ENCODE data around the gene KDM1B. TPM values are rescaled to one million over a fixed set of nuclear protein-coding genes. Genes with fewer than 3 reads are reported as not detected.

The KDM1B gene
- total RNA-seq, 1 experiment from 2014 or later: 9.5 TPM

DNA sequence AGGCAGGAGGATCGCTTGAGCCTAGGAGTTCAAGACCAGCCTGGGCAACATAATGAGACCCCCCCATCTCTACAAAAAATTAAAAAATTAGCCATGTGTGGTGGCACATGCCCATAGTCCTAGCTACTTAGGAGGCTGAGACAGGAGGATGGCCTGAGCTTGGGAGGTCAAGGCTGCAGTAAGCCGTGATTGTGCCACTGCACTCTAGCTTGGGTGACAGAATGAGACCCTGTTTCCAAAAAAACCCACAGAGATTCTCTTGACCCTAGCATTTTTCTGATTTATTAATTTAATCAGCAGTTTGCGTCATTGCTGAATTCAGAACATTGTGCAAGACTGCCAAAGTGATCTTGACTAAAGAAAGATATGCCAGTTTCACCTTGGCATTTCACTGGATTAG, 36.8 kb downstream of the KDM1B start:
- H3K27me3 ChIP-seq (replicated peaks; ENCODE audit: control insufficient read depth, insufficient read depth, low read length): no peaks in the 10 kb centered on the region
- no peaks in the 10 kb centered on the region for H3K4me1 ChIP-seq
- Mint-ChIP-seq H3K4me3 (ENCODE audit: unreplicated experiment) (no peak overlapping the region), H3K4me1 (ENCODE audit: low read depth, unreplicated experiment) (no peaks in the 10 kb centered on the region), H3K27ac (ENCODE audit: unreplicated experiment) (no peak overlapping the region), H3K36me3 (ENCODE audit: insufficient read depth, unreplicated experiment) (peaks cover 5% of the 10 kb centered on the region), H3K9me3 (ENCODE audit: unreplicated experiment) (no peaks in the 10 kb centered on the region), H3K27me3 (ENCODE audit: insufficient read depth, unreplicated experiment) (no peaks in the 10 kb centered on the region)
- H3K4me3 ChIP-seq (ENCODE audit: low read depth, low read length): no peak overlapping the region
- DNase-seq: no peak
- intact Hi-C loops (cut with micrococcal nuclease; ENCODE audit: unreplicated experiment): no loop called here
- H3K9me3 ChIP-seq: no peaks in the 10 kb centered on the region
- no peaks in the 10 kb centered on the region for H3K36me3 ChIP-seq (ENCODE audit: control insufficient read depth, insufficient read depth, low read length)
- ChIA-PET POLR2A (no interaction called here), CTCF (no interaction called here)
- TF ChIP-seq, protein P1, sequence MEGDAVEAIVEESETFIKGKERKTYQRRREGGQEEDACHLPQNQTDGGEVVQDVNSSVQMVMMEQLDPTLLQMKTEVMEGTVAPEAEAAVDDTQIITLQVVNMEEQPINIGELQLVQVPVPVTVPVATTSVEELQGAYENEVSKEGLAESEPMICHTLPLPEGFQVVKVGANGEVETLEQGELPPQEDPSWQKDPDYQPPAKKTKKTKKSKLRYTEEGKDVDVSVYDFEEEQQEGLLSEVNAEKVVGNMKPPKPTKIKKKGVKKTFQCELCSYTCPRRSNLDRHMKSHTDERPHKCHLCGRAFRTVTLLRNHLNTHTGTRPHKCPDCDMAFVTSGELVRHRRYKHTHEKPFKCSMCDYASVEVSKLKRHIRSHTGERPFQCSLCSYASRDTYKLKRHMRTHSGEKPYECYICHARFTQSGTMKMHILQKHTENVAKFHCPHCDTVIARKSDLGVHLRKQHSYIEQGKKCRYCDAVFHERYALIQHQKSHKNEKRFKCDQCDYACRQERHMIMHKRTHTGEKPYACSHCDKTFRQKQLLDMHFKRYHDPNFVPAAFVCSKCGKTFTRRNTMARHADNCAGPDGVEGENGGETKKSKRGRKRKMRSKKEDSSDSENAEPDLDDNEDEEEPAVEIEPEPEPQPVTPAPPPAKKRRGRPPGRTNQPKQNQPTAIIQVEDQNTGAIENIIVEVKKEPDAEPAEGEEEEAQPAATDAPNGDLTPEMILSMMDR (IDR thresholded peaks at IDR 0.05; ENCODE audit: insufficient read depth in 1 of 2, low read depth in 1 of 2, low read length in 1 of 2, severe bottlenecking in 1 of 2, unreplicated experiment in 1 of 2): no peak
- BruUV-seq (replicated peaks): no TSS peak

DNA sequence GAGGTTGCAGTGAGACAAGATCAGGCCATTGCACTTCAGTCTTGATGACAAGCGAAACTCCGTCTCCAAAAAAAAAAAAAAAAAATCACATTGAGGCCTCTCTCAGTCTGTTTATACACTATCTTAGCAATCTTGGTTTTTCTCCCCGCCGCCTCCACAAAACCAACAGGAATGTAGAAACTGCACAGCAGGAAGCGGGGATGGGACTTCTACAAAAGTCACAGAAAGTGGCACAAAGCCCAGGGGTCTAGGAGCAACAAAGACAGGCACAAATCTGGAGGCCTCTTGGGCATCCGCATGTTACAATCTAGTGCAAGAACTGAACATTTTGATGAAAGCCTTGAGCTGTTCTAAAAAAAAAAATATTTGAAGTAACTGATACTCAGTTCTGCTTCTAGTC, 48.6 kb downstream of the KDM1B start:
- no peaks in the 10 kb centered on the region for H3K36me3 Mint-ChIP-seq (ENCODE audit: insufficient read depth, unreplicated experiment)
- H3K4me3 Mint-ChIP-seq (ENCODE audit: unreplicated experiment): no peak overlapping the region
- H3K4me1 Mint-ChIP-seq (ENCODE audit: low read depth, unreplicated experiment): no peaks in the 10 kb centered on the region
- Histone ChIP-seq H3K27me3 (replicated peaks; ENCODE audit: control insufficient read depth, insufficient read depth, low read length) (no peaks in the 10 kb centered on the region), H3K36me3 (ENCODE audit: control insufficient read depth, insufficient read depth, low read length) (no peaks in the 10 kb centered on the region), H3K9me3 (no peaks in the 10 kb centered on the region), H3K4me1 (no peaks in the 10 kb centered on the region), H3K4me3 (ENCODE audit: low read depth, low read length) (no peak overlapping the region)
- no peak overlapping the region for H3K27ac Mint-ChIP-seq (ENCODE audit: unreplicated experiment)
- H3K27me3 Mint-ChIP-seq (ENCODE audit: insufficient read depth, unreplicated experiment): no peaks in the 10 kb centered on the region
- no peak for DNase-seq
- H3K9me3 Mint-ChIP-seq (ENCODE audit: unreplicated experiment): no peaks in the 10 kb centered on the region
- intact Hi-C loops (cut with micrococcal nuclease; ENCODE audit: unreplicated experiment): no loop called here
- ChIA-PET POLR2A (no interaction called here), CTCF (no interaction called here)
- TF ChIP-seq, protein P1 (IDR thresholded peaks at IDR 0.05; ENCODE audit: insufficient read depth in 1 of 2, low read depth in 1 of 2, low read length in 1 of 2, severe bottlenecking in 1 of 2, unreplicated experiment in 1 of 2): no peak
- BruUV-seq (replicated peaks): no TSS peak

DNA sequence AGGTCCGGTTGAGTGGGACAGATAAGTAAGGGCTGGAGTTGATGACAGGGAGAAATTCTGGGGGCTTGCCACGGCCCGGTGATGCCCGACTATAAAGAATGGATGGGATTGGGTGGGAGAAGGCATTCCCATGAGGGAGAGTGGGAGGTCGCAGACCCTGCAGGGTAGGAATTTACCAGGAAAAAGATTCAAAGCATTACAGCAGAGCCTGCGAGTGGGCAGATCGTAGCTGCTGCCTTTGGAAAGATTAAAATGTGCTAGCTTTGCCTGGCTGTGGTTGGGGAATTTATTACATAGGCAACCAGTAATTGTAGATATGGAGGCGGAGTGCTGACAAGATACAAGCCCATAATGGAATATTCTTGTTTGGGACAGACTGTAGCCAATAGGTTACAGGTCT, 49.5 kb downstream of the KDM1B start:
- H3K36me3 ChIP-seq (ENCODE audit: control insufficient read depth, insufficient read depth, low read length): no peaks in the 10 kb centered on the region
- intact Hi-C loops (cut with micrococcal nuclease; ENCODE audit: unreplicated experiment): no loop called here
- Mint-ChIP-seq H3K4me3 (ENCODE audit: unreplicated experiment) (no peak overlapping the region), H3K27ac (ENCODE audit: unreplicated experiment) (no peak overlapping the region), H3K27me3 (ENCODE audit: insufficient read depth, unreplicated experiment) (no peaks in the 10 kb centered on the region), H3K36me3 (ENCODE audit: insufficient read depth, unreplicated experiment) (no peaks in the 10 kb centered on the region), H3K9me3 (ENCODE audit: unreplicated experiment) (no peaks in the 10 kb centered on the region), H3K4me1 (ENCODE audit: low read depth, unreplicated experiment) (no peaks in the 10 kb centered on the region)
- H3K27me3 ChIP-seq (replicated peaks; ENCODE audit: control insufficient read depth, insufficient read depth, low read length): no peaks in the 10 kb centered on the region
- TF ChIP-seq, protein P1 (IDR thresholded peaks at IDR 0.05; ENCODE audit: insufficient read depth in 1 of 2, low read depth in 1 of 2, low read length in 1 of 2, severe bottlenecking in 1 of 2, unreplicated experiment in 1 of 2): no peak
- no peak overlapping the region for H3K4me3 ChIP-seq (ENCODE audit: low read depth, low read length)
- ChIA-PET POLR2A (no interaction called here), CTCF (no interaction called here)
- no TSS peak for BruUV-seq (replicated peaks)
- no peaks in the 10 kb centered on the region for H3K4me1 ChIP-seq
- H3K9me3 ChIP-seq: no peaks in the 10 kb centered on the region
- no peak for DNase-seq

Data from Caco-2 (cell line).